Choroid plexus epithelial cell (primary cell): ENCODE results near the gene KRTAP10-12.
"Not testable (repeated sequence)": the region's sequence is repeated elsewhere in the genome, so short reads cannot be mapped to it uniquely, and the experiment has no call there.

Experiments used
- DNase-seq: peaks from one replicate; pipeline ENCODE4 v3.0.0-alpha.2; 2010; ENCODE audit warnings: low read depth
- H3K4me3 ChIP-seq: 2 replicates; pipeline ENCODE4 v1.5.1; 2011; ENCODE audit warnings: low read depth, mild to moderate bottlenecking, control low read depth, low read length, moderate library complexity
- TF ChIP-seq, protein P1 (sequence below): conservative IDR thresholded peaks from 2 replicates; pipeline ENCODE4 v1.5.1; 2011; ENCODE audit warnings: low read depth, mild to moderate bottlenecking, control low read depth, inconsistent platforms, low read length, moderate library complexity

Gene KRTAP10-12

DNA sequence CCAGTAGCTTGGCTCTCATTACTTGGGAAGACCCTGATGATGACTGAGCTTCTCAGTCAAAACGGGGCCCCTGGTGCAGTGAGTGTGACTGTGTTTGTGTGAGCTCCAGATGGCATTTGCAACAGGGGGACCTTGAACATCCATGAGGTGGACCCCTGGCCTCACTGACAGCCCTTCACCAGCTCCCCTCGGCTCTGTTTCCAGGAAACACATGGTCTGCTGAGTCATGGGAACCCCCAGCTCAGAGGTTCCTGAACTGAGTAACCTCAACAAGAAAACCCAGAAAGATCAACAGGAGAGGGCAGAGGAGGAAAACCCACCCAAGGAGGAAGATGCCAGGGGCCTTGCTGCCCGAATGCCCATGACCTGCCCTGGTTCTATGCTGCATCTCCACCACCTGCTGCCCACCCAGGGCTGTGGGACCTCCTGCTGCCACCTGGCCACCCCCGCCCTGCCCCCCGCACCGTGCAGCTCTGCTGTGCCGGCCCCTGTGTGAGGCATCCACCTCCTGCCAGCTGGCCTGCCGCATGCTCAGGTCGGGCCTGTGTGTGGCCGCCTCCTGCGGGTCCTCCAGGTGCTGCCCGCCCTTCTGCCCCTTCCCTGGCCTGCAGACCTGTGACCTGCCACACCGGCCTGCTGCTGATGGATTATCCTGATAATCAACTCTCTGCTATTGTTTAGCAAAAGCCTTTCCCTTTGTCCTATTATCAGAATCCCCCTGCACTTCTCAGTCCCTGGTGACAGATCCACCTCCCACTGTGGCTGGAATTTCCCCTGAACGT is 10.8 kb upstream of the KRTAP10-12 start:
- no peak overlapping the region for H3K4me3 ChIP-seq
- no peak for DNase-seq
- TF ChIP-seq, protein P1, sequence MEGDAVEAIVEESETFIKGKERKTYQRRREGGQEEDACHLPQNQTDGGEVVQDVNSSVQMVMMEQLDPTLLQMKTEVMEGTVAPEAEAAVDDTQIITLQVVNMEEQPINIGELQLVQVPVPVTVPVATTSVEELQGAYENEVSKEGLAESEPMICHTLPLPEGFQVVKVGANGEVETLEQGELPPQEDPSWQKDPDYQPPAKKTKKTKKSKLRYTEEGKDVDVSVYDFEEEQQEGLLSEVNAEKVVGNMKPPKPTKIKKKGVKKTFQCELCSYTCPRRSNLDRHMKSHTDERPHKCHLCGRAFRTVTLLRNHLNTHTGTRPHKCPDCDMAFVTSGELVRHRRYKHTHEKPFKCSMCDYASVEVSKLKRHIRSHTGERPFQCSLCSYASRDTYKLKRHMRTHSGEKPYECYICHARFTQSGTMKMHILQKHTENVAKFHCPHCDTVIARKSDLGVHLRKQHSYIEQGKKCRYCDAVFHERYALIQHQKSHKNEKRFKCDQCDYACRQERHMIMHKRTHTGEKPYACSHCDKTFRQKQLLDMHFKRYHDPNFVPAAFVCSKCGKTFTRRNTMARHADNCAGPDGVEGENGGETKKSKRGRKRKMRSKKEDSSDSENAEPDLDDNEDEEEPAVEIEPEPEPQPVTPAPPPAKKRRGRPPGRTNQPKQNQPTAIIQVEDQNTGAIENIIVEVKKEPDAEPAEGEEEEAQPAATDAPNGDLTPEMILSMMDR: no peak

DNA sequence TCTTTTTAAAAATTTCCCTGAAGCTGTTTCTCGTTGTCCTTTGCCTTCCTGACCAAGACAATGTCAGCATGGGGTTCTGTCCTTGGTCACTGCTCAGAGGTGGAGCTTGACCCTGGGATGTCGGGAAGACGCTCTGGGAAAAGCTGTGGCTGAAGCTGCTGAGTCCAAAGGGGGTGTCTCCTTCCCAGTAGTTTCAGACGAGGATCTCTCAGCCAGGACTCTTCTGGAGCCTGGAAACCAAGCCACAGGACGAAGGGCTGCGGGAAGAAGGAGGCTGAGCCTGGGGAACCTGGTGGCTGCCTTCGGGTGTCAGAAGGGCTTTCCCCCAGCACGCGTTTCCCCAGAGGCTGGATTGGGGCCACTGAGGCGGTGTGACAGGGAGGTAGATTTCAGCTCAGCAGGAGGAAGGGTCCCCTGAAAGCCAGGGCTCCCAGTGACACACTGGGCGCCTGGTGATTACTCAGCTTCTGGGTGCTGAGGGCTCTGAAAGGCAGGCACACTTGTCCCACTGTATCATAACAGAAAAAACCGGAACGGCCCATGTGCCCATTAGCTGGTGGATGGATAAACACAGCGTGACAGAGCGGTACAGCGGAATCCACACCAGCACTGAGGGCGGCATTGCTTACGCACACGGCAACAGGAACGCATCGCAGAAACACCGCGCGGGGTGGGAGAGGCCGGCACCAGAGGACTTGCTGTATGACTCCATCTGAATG is 10.0 kb upstream of the KRTAP10-12 start:
- H3K4me3 ChIP-seq: no peak overlapping the region
- TF ChIP-seq, protein P1: no peak
- DNase-seq: no peak

DNA sequence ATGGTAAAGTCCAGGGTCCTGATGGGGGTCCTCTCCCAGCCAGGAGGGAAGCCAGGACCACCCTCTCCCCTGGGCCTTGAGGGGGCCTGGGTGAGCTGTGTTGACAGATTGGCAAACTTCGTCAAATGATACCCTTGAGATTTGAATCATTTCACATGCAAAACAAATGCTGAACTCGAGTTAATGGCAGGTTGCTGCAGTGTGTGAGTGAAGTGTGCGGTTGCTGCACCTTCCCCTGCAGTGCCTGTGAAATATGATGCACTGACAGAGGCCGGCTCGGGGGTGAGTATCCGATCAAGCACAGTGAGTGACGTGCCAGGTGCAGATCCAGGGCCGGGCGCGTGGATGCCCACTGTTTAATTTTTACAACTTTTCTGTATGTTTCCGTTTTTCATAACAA is 9.3 kb upstream of the KRTAP10-12 start:
- DNase-seq: no peak
- TF ChIP-seq, protein P1: no peak
- H3K4me3 ChIP-seq: no peak overlapping the region

DNA sequence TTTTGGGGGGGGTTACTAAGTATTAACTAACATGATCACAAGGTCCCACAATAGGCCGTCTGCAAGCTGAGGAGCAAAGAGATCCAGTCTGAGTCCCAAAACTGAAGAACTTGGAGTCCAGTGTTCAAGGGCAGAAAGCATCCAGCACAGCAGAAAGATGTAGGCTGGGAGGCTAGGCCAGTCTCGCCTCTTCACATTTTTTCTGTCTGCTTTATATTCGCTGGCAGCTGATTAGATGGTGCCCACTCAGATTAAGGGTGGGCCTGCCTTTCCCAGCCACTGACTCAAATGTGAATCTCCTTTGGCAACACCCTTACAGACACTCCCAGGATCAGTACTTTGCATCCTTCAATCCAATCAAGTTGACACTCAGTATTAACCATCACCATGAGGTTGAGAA is 7.2 kb upstream of the KRTAP10-12 start:
- DNase-seq, H3K4me3 ChIP-seq: not testable (repeated sequence)

DNA sequence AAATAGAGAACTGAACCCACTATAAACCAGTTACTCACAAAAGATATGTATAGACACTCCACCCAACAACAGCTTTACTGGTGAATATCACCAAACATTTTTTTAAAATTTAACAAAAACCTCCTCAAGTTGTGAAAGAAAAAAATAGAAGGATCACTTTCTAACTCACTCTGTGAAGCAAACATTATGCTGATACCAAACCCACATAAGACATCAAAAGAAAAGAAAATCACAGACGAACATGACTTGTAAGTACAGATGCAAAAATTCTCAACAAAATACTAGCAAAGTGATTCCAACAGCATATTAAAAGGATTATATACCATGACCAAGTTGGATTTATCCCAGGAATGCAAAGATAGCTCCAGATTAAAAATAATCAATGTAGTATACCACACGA is 5.3 kb upstream of the KRTAP10-12 start:
- no peak overlapping the region for H3K4me3 ChIP-seq
- no peak for DNase-seq
- TF ChIP-seq, protein P1: no peak

DNA sequence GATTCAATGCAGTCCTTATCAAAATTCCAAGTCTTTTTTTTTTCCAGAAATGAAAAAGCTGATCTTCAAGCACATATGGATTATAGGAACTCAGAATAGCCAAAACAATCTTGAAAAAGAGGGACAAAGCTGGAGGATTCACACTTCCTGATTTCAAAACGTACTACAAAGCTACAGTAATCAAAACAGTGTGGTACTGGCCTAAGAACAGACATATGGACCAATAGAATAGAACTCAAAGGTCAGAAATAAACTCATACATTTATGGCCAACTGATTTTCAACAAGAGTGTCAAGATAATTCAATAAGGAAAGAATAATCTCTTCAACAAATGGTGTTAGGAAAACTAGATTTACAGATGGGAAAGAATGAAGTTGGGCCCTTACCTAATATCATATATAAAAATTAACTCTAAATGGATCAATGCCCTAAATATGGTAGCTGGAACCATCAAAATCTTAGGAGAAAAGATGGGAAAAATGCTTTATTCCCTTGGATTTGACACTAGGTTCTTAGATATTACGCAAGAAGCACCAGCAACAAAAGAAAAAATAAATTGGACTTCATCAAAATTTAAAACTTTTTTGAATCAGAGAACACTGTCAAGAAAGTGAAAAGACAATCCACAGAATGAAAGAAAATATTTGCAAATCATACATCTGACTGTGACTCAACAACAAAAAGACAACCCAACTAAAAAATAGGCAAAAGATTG is 4.0 kb upstream of the KRTAP10-12 start:
- no peak for DNase-seq
- TF ChIP-seq, protein P1: no peak
- H3K4me3 ChIP-seq: no peak overlapping the region

DNA sequence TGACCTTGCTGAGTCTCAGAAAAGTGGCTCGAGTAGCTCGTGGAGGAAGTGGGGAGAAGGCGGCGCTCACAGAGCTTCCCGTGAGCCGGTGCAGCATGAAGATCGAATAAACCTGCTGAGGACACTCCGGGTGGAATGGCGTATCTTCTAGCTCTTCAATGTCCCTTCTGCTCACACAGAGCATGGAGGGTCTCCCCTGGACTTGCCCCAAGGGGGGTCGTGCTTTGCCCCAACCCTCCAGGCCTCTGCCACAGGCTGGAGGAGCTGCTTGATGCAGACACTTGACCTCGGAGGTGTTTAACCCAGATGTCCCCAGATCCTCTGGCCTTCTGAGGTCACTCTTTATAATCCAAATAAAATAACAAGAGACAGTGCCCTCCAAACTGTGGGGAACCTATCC is 2.2 kb upstream of the KRTAP10-12 start:
- TF ChIP-seq, protein P1: no peak
- no peak overlapping the region for H3K4me3 ChIP-seq
- no peak for DNase-seq
